CD4-positive, alpha-beta T cell treated with Interleukin-17A for 4 hours (primary cell): ENCODE measurements around the gene C10orf90.
A peak's percentile ranks its signal among the peaks of the same experiment; 100 is the strongest.

ENCODE experiments used
- DNase-seq: peaks from one replicate; pipeline ENCODE4 v3.0.0-alpha.2; 2020; ENCODE audit warnings: mixed read lengths

Gene C10orf90

GRCh38 chr10:126497672-126498071, 172.8 kb downstream of the C10orf90 start:
- no peak for DNase-seq

GRCh38 chr10:126496771-126497545, 173.5 kb downstream of the C10orf90 start:
- no peak for DNase-seq

DNA sequence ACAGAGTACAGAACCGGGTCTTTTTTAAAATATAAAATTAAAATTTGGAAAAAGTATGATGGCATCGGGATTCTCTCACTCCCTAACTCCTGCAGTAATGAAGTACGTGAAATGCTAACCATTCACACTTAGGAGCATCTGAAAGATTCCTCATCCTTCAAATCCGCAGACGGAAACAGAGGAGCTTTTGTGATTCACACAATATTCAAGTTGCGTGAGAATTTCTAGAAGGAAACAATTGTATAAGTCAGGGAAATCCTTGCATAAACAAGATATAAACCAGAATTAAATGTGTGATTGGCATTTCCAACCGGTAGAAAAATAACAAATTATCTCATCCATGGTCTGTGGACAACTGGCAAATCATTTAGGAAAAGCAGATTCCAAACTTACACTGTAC, 179.0 kb downstream of the C10orf90 start:
- DNase-seq, result no peak

- no peak for DNase-seq
These were observed 189.3 kb downstream of the C10orf90 start for GRCh38 chr10:126481181-126481580.

DNA sequence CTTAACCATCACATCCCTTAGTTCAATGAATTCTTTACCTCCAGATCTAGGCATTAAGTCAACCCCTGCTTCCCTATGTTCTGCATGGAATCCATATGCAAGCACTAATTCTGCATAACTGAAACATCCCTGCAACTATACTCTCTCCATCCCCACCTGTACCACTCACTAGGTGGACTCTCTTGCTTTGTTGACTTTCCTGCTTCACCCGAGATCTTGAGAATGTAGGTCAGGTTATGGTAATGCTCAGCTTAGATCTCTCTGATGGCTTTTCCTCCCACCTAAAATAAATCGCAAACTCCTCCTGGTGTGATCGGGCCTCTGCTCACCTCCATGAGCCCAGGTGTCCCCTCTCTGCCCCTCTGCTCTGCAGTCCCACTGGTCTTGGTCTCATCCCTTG, 189.8 kb downstream of the C10orf90 start:
- no peak for DNase-seq

GRCh38 chr10:126479280-126479895, 191.1 kb downstream of the C10orf90 start:
- DNase-seq, result no peak

DNA sequence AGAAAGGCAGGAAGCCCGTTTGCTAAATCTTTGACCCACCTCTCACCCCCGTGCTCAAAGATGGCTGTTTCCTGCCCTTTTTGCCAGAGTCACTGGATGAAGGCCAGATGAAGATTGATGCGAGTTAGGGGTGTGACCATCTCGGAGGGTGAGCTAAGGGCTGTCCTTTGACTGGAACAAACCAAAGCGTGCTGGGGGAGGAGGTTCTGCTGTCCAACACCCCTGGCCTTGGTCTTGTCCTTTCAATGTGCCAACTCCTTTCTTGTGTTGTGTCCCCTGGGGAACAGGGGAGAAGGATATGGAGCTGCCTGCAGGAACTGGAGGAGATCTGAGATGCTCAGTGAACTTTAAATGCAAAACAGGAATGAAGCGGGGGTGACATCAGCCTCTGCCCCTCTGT, 191.9 kb downstream of the C10orf90 start:
- DNase-seq, result no peak

DNA sequence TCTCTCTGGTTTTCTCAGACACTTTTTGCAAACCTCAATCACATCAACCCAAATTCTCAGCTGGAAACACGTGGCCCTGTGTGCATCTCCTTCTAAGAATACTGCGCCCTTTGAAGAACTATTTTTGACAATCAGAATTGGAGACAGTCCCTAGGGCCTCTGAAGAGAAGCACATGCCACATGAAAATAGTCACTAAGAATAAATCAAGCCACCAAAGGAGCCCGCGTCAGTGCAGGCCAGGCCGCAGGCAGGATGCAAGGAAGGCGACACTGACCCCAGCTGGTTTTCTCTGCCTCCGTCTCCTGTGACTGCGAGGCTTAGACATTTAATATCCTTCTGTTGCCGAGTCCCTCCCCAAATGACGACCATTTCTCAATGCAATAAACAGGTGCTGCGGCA, 194.2 kb downstream of the C10orf90 start:
- DNase-seq, result no peak

GRCh38 chr10:126475074-126475691, 195.3 kb downstream of the C10orf90 start:
- no peak for DNase-seq

DNA sequence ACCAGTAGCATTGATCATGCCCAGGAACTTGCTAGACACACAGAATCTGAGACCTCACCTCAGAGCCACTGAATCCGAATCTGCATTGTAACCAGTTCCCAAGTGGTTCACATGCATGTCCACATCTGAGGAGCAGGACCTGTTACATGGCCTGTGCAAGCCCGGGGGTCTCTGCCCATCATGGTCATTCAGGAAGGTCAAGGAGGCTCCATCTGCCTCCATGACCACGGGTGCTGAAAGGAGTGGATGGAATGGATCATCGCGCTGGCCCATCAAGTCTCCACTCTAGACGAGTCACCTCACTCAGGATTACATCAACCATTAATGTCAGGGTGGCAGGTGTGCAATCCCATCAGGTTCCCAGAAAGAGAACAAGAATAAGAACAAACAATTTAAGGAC, 196.5 kb downstream of the C10orf90 start:
- DNase-seq, result no peak

- DNase-seq, result no peak
These were observed 199.5 kb downstream of the C10orf90 start for GRCh38 chr10:126470991-126471390.

DNA sequence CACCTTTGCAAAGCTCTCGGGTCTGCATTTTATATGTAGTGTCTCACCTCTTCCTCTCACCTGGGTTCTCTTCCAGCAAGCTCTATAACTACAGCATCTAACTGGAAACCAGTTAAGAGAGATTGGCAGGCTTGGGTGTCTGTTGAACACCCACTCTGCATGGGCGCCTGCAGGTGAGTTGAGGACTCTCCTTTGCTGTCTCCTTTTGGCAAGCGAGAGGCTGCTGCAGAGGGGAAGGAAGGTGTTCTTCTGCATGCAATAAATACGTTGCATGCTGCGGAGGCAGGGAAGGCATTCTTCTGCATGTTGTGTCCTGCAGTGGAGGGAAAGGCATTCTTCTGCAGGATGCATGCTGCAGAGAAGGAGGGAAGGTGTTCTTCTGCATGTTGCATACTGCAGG, 200.8 kb downstream of the C10orf90 start:
- DNase-seq, result no peak

DNA sequence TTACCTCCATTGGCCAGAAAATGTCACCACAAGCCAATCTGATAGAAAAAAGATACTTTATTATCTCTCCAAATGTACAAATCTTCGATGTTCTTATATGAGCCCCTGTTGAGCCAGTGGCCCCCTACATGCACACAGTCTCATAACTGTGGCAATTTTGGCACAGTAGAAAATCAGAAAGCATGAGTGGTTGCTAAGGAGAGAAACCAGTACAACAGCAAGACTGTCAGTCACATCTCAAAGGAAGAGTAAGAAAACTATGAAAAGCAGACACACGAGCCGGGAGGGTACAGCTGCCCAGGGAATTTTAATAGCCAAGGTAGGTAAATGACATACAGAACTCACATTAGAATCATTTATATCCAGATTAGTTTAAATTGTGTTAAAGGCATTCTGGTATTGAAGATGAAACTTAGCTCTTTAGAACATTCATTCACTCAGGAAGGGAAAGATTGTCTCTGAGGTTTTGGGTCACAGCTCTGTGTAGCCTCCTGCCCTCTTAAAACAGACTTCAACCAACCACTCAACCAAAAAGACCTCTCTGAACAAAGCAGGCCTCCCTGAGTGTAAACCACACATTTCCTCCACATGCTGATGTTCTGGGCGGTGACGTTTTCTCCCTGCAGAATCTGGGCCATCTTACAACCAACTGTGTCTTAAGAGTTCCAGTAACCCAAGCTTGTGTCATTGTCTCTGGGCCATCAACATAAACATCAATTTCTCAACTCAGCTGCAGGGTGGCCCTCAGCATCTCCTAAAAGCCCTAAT, 201.4 kb downstream of the C10orf90 start:
- DNase-seq, result peak; percentile 31

GRCh38 chr10:126468467-126468866, 202.0 kb downstream of the C10orf90 start:
- DNase-seq, result no peak

GRCh38 chr10:126465771-126466170, 204.7 kb downstream of the C10orf90 start:
- no peak for DNase-seq

- DNase-seq, result no peak
These were observed 207.2 kb downstream of the C10orf90 start for GRCh38 chr10:126463286-126463685.

GRCh38 chr10:126461289-126461940, 209.1 kb downstream of the C10orf90 start:
- no peak for DNase-seq

DNA sequence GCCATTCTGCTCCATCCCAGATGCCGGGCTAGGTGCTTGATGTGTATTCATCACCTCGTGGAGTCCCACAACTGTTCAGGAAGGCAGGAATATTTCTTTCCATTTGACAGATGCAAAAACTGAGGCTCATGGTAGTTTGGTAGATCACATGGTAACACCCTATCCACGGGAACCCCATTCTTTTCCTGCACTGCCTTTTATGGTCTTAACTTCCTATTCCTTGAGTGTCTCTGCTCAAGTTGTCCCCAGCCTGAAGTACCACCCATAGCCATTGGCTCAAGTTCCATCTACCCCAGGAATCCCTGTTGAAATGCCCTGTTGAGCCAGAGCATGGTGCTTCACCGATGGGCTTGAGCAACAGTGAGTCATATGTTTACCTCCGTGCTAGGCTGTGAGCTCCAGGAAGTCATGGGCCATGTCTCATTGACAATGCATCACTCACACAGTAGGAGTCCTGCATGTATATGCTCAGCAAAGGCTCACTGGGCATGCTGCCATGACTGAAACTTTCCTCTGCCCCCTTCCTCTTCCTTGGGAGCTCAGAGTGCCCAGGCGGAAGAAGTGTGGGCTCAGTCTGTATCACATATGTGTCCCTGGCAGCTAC, 210.5 kb downstream of the C10orf90 start:
- no peak for DNase-seq

GRCh38 chr10:126459032-126459831, 211.3 kb downstream of the C10orf90 start:
- DNase-seq, result no peak

- DNase-seq, result no peak
These were observed 212.0 kb downstream of the C10orf90 start for GRCh38 chr10:126458466-126458865.

- DNase-seq, result no peak
These were observed 213.9 kb downstream of the C10orf90 start for GRCh38 chr10:126456632-126457031.
